Cardiac muscle cell (in vitro differentiated cells and primary cell): Measurements from ENCODE around the gene AURKA. TPM values are rescaled to one million over a fixed set of nuclear protein-coding genes. Genes with fewer than 3 reads are reported as not detected.
A peak's percentile ranks its signal among the peaks of the same experiment; 100 is the strongest.

Experiments used
- DNase-seq, 2 donors: peaks; one replicate each; pipeline versions ENCODE4 v3.0.0 to v3.0.0-alpha.2; 2010 to 2017; ENCODE audit warnings: low read depth in 1 of 2, low spot score in 1 of 2
- H3K27ac ChIP-seq: fragments of 200-600 bp; sonication (generic); 2 replicates; pipeline ENCODE4 v1.5.1; 2016
- H3K27me3 ChIP-seq: fragments of 200-600 bp; sonication (generic); 2 replicates; pipeline ENCODE4 v1.6.0; 2016; ENCODE audit warnings: control low read depth
- H3K36me3 ChIP-seq: fragments of 200-600 bp; sonication (generic); 2 replicates; pipeline ENCODE4 v1.5.1; 2016; ENCODE audit warnings: control low read depth
- H3K4me1 ChIP-seq: fragments of 200-600 bp; sonication (generic); 2 replicates; pipeline ENCODE4 v1.8.1; 2017; ENCODE audit warnings: low read depth, mild to moderate bottlenecking, mixed run types
- H3K4me3 ChIP-seq: fragments of 200-600 bp; sonication (generic); 2 replicates; pipeline ENCODE4 v1.5.1; 2016; ENCODE audit warnings: mild to moderate bottlenecking
- H3K9me3 ChIP-seq: fragments of 200-600 bp; sonication (generic); 2 replicates; pipeline ENCODE4 v1.5.1; 2017; ENCODE audit warnings: low read depth, mild to moderate bottlenecking, control low read depth
- CTCF ChIP-seq: IDR thresholded peaks from 2 replicates; pipeline ENCODE4 v1.5.1; 2012; ENCODE audit warnings: low read depth, mild to moderate bottlenecking, low read length
- polyA plus RNA-seq: library from polyadenylated mRNA; unstranded; fragments of >200 nt; fragmentation: Nextera tagmentation; extraction: Ambion mirVana; gene quantifications from 2 replicates; pipeline ENCODE4 v1.2.1, GENCODE V29; 2016
- total RNA-seq: library from RNA; depleted of rRNA; stranded (reverse); fragments of >200 nt; gene quantifications from 2 replicates; pipeline ENCODE4 v1.2.3, GENCODE V29; 2016

Gene AURKA
- total and polyA plus RNA-seq, 2 experiments from 2014 or later = 28.8 to 58.2 TPM

DNA sequence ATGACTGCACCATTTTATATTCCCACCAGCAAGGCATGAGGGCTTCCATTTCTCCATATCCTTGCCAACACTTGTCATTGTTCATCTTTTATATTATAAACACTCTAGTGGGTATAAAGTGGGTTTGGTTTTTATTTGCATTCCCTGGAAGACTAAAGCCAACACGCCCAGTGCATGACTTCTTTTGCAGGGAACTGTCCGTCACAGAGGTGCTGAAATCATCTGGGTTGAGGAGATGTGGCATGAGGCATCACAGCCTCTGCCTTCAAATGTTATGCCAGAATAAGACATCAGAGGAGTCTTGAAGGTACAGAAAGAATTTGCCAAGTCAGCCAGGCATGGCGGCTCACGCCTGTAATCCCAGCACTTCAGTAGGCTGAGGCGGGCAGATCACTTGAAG is 63.2 kb downstream of the AURKA start:
- H3K27ac ChIP-seq = no peak overlapping the region
- no peaks in the 10 kb centered on the region for H3K27me3 ChIP-seq
- H3K4me3 ChIP-seq = no peak overlapping the region
- H3K36me3 ChIP-seq = no peaks in the 10 kb centered on the region
- H3K4me1 ChIP-seq = no peaks in the 10 kb centered on the region
- no peak for TF ChIP-seq CTCF
- DNase-seq = peak; percentile 13 to 25
- no peaks in the 10 kb centered on the region for H3K9me3 ChIP-seq

GRCh38 chr20:56324806-56325205 is 67.2 kb downstream of the AURKA start:
- Histone ChIP-seq H3K27ac (no peak overlapping the region), H3K4me3 (no peak overlapping the region), H3K36me3 (no peaks in the 10 kb centered on the region), H3K9me3 (no peaks in the 10 kb centered on the region), H3K4me1 (no peaks in the 10 kb centered on the region), H3K27me3 (no peaks in the 10 kb centered on the region)
- no peak for DNase-seq
- no peak for TF ChIP-seq CTCF

DNA sequence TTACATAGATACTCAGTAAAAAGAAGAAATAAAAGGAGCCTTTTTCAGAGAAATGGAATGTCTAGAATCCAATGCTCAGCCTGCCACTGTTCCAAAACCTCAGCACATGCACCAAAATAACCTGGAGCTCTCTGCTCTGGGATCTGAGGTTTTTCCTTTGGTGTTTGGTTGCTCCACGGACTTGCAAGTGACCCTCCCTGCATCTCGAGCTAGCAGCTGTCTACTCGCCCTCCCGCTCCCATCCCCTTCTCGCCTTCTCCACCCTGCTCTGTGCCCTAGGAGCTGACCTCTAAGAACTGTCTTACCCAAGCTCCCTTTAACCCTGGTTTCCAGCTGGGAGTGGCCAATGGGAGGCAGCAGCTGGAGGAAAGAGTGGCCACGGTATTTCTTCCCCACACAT is 68.4 kb downstream of the AURKA start:
- DNase-seq = no peak
- Histone ChIP-seq H3K9me3 (no peaks in the 10 kb centered on the region), H3K4me3 (no peak overlapping the region), H3K4me1 (no peaks in the 10 kb centered on the region), H3K27ac (no peak overlapping the region), H3K36me3 (no peaks in the 10 kb centered on the region), H3K27me3 (no peaks in the 10 kb centered on the region)
- TF ChIP-seq CTCF = no peak

- H3K4me1 ChIP-seq = no peaks in the 10 kb centered on the region
- H3K4me3 ChIP-seq = no peak overlapping the region
- H3K27me3 ChIP-seq = no peaks in the 10 kb centered on the region
- no peak for DNase-seq
- H3K9me3 ChIP-seq = no peaks in the 10 kb centered on the region
- TF ChIP-seq CTCF = no peak
- H3K27ac ChIP-seq = no peak overlapping the region
- H3K36me3 ChIP-seq = no peaks in the 10 kb centered on the region
Observed at GRCh38 chr20:56323206-56323605, 68.8 kb downstream of the AURKA start.

GRCh38 chr20:56322681-56323080 is 69.3 kb downstream of the AURKA start:
- no peak overlapping the region for H3K4me3 ChIP-seq
- no peaks in the 10 kb centered on the region for H3K9me3 ChIP-seq
- DNase-seq = no peak
- no peak overlapping the region for H3K27ac ChIP-seq
- no peaks in the 10 kb centered on the region for H3K36me3 ChIP-seq
- H3K4me1 ChIP-seq = no peaks in the 10 kb centered on the region
- no peaks in the 10 kb centered on the region for H3K27me3 ChIP-seq
- no peak for TF ChIP-seq CTCF

Other genes with a start within 250 kb of the AURKA start
- not detected in 2 replicates for gene MC3R, start 143.5 kb downstream of the AURKA start, total RNA-seq
- not detected in 2 replicates for gene MC3R, start 143.5 kb downstream of the AURKA start, polyA plus RNA-seq
- gene FAM210B, start 33.2 kb downstream of the AURKA start, total RNA-seq = 64.2 and 69.6 TPM in 2 replicates
- 101 and 144 TPM in 2 replicates for gene FAM210B, start 33.2 kb downstream of the AURKA start, polyA plus RNA-seq
- gene CSTF1, start 430 bp upstream of the AURKA start, total RNA-seq = 39.5 and 46.4 TPM in 2 replicates
- gene CSTF1, start 430 bp upstream of the AURKA start, polyA plus RNA-seq = 34.9 and 46.8 TPM in 2 replicates
- 0.07 and 0.12 TPM in 2 replicates for gene CASS4, start 20.0 kb upstream of the AURKA start, total RNA-seq
- gene CASS4, start 20.0 kb upstream of the AURKA start, polyA plus RNA-seq = not detected in 2 replicates
- 58.0 and 58.2 TPM in 2 replicates for gene RTF2, start 76.4 kb upstream of the AURKA start, total RNA-seq
- gene RTF2, start 76.4 kb upstream of the AURKA start, polyA plus RNA-seq = 110 and 139 TPM in 2 replicates
- gene FAM209A, start 132.5 kb upstream of the AURKA start, total RNA-seq = not detected in 2 replicates
- 0.15 TPM in 1 of 2 replicates, not detected in the other for gene FAM209A, start 132.5 kb upstream of the AURKA start, polyA plus RNA-seq
- gene FAM209B, start 141.0 kb upstream of the AURKA start, total RNA-seq = not detected in 2 replicates
- 0.26 and 0.49 TPM in 2 replicates for gene FAM209B, start 141.0 kb upstream of the AURKA start, polyA plus RNA-seq
- 0.21 and 0.46 TPM in 2 replicates for gene TFAP2C, start 237.1 kb upstream of the AURKA start, total RNA-seq
- not detected in 2 replicates for gene TFAP2C, start 237.1 kb upstream of the AURKA start, polyA plus RNA-seq